NCI-H146 treated with DMSO at 0.1 percent for 48 hours (cell line): Measurements from ENCODE around the gene HOXA7.

Source experiments
- DNase-seq: peaks from one replicate; lab custom pipeline; 2025; ENCODE audit not compliant: unreplicated experiment; lab: John Stamatoyannopoulos, UW

HOXA7 gene

DNA sequence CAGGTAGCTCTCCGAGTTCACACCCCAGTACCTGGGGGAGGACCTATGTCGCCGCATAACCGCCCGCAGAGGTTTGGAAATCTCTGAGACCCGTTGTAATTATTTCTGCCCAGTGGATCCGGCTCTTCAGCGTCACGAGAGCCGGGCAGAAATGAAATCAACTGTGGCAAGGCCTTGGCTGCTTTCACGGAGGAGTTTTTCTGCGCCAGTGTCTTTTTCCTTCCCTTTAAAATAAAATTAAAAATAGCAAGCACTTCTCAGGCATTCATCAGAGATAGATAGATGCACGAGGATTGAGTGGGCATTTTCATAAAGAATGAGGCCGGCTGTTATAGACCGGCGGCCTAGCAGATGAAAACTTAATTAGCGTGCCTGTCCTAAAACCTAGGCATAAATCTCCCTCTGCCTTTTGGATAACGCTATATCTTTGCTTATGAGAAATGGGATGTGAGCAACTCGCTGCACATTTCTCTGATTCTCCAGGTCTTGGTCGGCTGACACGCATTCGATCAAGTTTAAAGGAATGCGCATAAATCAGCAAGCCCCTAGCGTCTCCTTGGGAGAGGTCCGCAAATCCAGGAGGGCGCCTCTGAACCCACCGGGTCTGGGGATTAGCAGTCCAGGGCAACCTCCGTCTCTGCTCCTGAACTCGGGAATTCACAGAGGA, 37.0 kb upstream of the HOXA7 start:
- no peak for DNase-seq

DNA sequence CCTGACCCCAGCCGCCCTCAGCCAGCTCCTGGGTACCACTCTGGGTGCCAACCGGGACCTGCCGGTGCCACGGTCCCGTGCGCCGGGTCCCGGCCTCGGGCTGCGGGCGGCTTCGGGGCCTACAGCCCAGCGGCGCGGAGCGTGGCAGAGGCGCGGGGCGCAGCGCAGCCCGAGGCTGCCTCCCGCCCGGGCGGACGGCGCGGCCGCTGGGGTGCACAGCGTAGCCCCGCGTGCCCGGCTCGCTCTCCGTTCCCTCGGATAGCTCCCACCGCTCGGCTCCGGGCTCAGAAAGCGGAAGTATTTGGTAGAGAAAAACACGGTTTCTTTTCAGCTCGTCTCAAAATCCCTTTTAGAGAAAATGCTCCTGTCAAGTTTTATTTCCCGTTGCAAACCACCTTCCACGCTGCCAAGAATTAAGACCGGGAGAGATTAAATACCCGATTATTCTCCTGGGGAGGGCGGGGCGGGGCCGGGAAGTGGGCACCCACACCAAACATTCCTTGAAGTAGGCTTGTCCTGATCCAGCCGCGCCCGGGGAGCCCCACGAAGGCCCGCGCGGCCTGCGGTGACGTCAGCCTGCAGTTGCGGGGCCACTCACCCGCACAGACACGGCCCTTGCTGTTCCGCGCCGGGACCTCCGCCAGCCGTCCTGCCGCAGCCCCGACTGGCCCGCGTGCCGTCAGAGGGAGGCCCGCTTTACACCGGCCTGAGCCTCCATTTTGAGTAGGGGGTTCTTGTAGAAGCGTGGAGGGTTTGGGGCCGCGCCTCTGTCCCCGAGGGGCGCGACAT, 36.3 kb upstream of the HOXA7 start:
- no peak for DNase-seq

DNA sequence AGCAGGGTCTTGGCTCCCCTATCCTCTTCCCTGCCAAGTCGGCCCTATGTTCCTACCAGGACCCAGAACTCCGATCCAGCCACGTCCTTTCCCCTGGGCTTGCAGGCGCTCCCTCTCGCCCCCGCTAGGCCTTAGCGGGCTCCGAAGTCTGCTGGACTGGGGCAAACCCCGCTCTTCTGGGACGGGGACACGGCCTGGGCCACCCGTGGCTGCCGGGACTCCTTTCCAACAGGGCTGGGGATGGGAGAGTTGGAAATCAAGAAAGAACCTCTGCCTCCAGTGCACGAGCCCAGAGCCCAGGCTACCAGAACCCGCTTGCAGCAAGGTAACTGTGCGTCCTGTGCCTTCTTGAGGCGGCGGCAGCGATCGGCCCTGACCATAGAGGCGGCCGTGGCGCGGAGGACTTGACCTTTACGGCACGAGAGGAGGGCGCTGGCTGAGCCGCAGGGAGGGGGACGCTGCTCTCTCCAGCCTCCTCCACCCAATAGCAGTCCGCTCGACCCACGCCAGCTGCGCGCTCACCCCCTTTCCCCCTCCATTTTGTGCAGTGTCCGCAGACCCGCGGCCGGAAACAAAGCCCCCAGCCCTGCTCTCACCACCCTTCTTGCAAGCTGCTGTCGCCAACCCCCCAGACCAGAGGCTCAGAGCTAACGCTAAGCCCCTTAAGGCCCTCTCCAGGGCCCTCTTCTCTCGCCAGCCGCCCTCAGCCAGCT, 35.5 kb upstream of the HOXA7 start:
- no peak for DNase-seq

DNA sequence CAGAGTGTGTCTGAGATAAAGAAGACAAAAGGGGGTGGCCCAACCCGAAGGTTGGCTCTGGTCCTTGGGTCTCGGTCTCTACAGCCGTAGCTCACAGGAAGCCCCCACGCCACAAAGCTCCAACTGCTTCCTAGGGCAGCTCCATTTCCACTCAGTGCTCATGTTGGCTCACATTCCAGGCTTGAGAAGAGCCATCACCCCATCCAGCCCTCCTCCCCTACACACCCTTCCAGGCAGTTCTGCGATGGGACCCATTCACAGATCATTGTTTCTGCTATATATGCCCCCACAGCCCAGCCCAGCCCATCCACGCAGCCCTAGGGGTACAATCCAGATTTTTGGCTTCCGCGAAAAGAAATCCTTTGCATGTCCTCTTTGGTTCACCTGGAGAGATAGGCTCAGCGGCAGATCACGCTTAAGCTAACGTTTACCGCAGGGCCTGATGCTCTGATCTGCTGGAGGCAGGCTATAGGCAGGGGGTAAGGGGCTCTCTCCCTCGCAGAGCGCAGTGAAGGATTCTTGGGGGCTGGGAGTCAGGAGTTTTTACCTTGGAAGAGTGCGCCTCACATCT, 34.8 kb upstream of the HOXA7 start:
- no peak for DNase-seq

DNA sequence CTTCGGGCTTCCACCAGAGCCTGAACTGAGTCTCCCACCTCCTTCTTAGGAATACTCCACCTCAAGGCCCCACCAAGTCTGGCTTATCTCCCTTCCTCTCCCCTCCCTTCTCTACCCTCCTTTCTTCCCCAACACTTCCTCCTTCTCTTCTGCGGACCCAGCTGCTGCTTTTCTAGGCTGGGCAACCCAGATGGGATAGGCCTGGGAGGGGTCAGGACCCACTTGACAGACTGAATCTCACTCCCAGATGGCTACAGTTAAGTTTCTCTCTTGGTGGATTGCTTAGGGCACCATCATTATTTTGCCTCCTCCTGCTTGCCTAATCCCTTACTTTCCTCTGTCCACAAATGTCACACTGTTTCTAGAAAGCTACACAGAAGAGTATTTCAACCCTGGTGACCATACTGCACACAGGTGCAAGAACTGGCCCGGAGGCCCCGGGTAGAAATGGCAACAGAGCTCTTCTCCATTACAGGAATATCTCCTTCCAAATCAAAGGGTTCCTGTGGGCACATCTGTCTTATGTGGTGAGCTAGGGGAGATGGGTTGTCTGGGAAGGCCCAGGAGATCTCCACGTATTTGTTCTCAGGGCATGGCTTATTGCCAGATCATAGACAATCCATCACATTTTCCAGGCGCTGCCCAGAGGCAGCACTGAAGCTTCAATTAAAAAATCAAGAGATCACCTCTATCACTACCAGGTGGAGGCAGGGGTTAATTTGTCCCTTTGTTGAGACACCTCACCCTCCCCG, 33.7 kb upstream of the HOXA7 start:
- no peak for DNase-seq

DNA sequence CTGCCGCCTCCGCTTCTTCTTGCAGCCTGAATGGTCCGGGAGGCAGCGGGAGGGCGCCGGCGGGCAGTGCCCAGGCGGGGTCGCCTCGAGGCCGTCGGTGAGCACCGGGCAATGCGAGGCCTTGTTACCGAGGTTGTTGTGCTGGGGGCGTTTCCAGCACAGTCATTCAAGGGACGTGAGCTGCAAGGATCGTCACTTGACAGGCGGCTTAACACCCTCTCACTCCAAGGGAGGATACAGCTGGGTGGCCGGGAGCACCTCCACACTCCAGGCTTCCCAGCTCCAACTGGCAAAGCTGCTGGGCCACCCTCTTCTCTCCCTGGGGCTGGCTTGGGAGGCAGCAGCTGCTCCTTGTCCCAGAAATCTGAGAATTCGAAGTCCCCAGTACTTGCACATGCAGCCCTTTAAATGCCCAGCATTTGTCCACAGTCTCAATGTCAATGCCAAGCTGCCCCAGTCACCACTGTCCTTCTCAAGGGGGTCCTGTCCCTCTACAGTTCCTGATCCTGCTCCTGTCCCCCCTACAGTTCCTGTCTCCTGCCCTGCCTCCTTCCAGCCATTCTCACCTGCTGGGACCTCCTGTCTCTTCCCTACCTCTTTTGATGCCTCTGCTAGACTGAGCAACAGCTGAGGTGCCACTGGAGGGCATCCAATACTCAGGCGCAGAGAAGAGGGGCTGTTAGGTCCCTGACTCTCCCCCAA, 33.0 kb upstream of the HOXA7 start:
- DNase-seq: no peak

DNA sequence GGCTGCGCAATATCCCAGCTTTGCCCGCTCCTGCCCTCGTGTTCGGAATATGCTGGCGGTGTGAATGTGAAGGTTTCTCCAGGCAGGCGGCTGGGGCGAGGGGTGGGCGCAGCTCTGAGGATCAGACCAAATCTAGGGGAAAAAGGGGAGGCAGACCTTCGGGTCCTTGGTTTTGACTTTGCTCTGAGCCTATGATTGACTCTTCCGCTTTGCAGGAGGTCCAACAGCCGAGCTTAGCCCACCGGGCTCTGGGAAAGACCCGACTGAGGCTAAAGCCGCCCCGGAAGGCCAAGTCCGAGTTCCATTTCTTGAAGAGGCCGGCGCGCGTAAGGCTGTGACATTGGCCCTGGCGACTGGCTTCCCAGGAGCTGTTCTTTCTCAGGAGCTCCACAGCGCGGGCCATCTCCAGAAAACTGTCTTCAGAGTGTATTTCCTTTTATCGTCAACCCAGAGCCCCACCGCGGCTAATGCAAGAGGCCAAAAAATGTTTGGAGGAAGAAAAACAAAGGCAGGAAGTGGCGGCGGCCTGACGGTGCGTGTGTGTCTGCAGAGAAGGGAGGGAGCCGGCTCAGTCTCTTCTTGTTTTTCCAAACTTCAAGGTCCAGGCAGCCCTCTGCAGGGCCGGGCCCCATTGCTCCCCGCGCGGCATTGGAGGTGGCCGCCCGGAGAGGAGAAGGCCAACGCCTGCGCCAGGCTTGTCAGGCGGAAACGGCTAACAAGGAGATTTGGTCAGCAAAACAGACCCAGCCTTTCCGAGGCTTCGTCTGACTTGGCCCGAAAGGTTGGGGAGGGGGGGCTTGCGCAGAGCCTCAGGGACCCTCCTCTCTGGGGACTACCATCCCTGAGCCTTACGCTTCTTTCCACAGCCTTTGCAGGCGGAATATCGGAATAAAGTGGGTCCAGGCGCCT, 32.2 kb upstream of the HOXA7 start:
- DNase-seq: no peak

DNA sequence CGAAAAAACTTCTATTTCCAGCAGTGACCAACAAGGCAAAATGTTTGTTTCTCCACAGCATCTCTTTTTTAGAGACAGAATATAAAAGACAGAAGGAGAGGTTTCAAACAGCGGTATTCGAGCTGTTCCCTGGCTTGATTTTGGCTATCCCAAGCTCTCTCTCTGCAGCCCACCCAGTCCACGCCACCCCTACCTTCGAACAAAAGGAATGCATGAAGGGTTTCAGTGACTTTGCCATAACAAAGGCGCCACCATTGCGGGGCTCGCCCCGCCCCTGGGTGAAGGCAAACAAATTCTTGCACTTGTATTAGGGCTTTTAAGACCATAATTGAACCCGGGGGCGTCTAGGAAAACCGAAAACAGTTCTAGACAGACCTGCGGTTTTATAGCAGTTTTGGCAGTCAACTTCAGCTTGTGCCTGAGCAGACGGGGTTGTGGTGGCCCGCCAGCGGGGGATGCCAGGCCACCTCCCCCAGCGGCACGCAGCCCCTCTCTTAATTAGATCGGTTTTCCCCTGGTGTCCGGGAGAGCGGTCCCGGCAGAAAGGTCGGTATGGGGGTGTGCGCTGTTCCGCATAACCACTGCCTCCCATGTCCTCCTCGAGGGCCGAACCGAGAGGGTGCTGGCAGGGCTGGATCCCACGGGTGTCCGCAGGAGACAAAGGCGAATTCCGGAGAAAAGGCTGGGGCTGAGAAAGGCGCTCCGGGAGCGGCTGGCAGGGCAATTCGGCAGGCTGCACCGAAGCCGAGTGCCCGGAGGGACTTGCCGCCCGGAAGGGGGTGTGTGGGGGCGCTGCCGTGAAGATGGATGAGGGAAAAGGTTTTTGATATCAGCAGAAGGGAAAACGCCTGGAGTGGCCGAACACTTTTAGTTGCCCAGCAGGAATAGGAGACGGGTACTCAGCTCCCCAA, 31.3 kb upstream of the HOXA7 start:
- no peak for DNase-seq

DNA sequence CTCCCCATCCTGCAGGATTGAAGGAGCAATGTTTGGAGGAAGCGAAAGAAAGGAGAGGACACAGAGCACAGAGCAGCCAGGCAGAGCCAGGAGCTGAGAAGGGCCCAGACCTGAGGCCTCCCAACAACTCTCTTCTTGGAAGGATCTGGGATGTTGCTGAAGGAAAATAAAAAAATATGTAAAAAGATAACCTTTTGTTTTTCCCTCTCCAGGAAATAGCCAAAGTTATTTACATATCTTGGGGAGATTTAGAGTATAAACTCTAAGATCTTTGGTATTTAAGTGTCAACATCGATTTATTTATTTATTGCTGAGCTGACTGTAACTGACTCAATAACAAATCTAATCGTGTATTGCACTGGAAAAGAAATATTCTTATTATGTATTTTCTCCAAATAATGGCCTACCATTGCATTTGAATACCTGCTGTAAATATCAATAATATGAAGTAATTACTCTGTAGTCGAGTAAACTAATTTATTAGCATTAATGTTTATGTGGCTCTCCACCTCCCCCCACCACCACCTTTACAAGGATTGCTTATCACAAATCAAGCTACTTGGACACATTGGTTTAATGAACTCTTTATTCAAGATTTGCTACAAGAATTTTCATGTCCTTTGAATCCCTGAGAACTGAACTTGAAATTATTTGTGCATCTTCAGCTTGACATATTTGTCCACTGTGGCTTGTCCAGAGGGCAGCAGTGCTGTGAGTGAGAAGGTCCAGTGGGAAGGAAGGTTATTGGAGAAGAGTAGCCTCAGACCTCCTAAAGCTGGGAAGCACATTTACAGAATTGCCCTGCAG, 30.4 kb upstream of the HOXA7 start:
- DNase-seq: no peak

DNA sequence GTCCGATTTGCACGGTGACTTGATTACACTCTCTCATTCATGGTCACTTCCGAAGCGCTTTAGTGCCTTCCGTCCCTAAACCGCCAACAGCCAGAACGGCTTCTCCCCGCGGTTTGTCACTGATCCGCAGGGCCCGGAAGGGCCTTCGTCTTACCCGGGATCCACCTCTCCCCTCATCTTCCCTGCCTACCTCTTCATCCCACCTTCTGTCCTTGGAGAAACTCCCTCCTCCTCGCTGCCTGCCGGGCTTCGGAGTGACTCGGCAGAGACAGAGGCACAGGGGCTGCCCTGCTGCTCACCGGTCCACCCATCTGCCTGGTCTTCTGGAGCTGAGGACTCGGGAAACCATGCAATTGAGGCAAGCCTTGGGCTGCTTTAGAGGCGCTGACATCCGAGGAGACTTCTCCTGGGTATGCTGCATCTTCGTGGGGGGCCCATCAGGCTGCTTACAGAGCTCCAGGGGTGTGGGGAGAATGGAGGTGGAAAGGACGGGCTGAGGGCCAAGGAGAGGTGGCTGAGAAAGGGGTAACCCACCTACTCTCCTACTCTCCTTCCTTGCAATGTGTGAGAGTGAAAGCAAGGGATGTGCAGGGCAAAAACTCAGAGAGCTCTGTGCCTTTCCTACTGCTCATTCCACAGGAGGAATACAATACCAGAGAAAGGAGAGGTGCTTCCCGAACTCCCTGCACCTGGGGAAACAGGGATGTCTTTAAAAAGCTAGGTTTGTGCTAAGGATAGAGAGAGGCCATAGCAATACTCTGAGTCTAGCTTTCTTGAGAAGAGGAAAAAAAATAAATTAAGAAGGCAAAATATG, 29.6 kb upstream of the HOXA7 start:
- DNase-seq: no peak

DNA sequence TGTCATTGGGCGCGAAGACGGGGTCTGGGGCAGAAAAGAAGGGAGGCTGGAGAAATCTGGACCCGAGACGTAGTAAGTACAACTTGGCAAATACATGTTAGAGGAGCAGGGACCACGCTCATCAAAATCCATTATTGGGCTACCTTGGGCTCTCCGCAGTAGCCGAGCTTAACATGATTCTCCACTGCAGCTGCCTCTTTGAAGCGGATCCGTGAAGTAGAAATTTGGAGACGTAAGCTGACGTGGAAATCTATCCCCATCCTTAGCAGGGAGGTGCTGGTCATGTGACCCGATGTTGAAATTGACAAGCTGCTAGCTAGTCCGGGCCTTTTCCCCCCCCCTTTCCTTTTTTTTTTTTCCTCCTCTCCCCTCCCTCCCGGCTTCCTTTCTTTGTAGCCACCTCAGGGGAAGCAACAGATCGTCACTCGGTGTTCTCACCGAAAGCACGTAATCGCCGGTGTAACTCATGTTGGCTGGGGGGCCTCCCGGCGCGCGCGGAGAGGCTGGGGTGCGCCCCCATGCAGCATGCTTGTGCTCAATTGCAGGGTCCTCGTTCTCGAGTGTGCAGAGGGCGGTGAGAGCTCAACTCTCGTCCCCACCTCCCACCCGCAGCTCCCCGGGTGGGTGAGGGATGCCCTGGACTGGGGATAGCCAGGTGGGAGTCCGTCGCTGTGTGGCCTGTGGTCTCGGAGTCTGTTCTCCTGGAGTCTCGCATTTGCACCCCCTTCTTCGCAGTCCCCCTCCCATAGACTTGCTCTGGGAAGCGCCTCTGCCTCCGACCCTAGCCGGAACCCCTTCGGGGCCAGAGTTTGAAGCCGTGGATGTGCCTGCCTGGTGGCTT, 28.8 kb upstream of the HOXA7 start, which contains the start of gene HOXA11:
Gene HOXA11, minus strand, starts transcription at position 220 of the 841 bp plus-strand sequence. Its CDS starts 88 bp downstream, at position 132.
- DNase-seq: no peak

DNA sequence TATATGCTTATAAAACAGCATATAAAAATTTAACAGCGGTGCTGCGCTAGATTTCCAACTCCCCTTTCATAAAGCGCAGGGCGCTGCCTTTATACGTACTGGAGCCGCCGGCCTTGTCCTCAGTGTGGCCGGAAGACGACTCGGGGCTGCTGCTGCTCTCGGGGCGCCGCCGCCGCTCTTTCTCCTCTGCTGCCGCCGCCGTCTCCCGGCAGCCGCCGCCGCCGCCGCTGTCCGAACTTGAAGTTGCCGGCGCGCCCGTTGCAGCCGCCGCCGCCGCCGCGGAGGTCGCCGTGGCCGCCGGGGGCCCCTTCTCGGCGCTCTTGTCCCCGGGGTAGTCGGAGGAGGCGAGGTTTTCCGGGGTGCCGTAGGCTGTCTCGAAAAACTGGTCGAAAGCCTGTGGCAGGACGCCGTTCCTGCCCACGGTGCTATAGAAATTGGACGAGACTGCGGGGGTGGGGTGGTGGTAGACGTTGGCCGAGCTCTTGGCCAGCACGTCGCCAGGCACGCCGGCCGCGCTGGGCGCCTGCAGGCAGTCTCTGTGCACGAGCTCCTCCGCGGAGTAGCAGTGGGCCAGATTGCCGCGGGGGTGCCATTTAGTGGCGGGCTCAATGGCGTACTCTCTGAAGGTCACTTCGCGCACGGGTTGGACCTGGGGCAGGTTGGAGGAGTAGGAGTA, 28.0 kb upstream of the HOXA7 start:
- no peak for DNase-seq

DNA sequence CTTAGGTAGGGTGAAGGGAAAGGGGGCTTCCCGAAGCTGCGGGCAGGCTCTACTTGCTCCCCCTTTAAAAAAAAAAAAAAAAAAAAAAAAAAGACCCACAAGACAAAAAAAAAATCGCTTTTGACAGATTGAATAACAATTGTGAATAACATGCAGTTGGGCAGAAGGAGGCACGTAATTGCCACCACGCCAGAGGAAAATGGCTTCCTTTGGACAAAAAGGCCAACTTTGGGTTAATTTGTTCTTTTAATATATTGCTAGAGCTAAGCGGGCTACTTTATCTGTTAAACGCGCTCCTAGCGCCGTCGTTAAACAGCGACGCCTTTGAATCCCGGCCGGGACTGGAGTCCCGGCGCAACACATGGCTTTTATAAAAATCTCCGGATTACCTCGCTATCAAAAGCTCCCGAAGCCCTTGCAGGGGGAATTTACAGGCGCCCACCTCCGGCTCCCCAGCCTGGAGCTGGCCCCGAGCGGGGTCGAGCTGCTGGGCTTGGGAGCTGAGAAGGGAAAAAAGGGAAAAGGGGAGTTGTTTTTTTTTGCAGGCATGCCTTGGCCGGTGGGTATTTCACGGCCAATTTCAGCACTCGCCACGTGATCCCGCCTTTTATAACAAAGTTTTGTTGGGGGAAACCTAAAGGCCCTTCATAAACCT, 27.3 kb upstream of the HOXA7 start:
- DNase-seq: peak; percentile 33

DNA sequence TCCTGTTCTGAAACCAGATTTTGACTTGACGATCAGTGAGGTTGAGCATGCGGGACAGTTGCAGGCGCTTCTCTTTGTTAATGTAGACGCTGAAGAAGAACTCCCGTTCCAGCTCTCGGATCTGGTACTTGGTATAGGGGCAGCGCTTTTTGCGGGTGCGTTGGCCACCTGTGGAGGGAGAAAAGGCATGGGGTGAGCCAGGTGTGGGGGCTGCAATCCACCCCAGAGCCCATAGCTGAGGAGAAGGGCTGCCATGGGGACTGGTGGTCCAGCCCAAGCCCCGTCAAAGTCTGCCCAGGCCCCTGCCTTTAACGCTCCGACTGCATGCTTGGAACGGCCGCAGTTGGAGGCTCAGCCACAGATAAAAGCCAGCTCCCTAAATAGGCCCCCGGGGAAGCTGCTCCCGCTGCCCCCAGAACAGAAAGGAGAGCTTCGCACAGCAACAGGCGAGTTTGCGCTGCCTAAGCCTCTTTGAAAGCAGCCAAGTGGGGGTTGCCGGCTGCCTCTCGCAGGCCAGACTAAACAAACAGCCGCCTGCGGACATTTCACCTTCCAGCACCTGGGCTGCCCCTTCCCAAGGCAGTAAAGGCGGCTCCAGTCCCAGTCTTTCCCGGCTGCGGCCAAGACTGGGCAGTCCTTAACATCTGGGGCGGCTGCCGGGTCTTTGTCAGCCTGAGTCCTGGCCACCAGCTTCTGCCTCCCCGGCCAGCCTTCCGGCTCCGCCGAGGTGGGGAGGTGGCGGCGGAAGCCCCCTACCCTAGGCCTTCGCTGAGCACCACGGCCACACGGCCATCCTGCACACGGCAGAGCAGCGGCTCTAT, 26.6 kb upstream of the HOXA7 start:
- DNase-seq: peak; percentile 23
